Activated CD4-positive, alpha-beta T cell treated with anti-CD3 and anti-CD28 coated beads for 1 hour (primary cell): ENCODE data around the gene PLXDC2.

ENCODE experiments used
- DNase-seq: peaks from one replicate; pipeline ENCODE4 v3.0.0-alpha.2; 2020

PLXDC2 gene

GRCh38 chr10:19862811-19863515, 46.7 kb downstream of the PLXDC2 start:
- DNase-seq = no peak

GRCh38 chr10:19865676-19866075, 49.4 kb downstream of the PLXDC2 start:
- no peak for DNase-seq

- DNase-seq = no peak
Observed at GRCh38 chr10:19869370-19869769, 53.1 kb downstream of the PLXDC2 start.

- no peak for DNase-seq
Observed at GRCh38 chr10:19872504-19873271, 56.5 kb downstream of the PLXDC2 start.

GRCh38 chr10:19874190-19874589, 58.0 kb downstream of the PLXDC2 start:
- DNase-seq = no peak

- no peak for DNase-seq
Observed at GRCh38 chr10:19874791-19875190, 58.6 kb downstream of the PLXDC2 start.

- no peak for DNase-seq
Observed at GRCh38 chr10:19876570-19876969, 60.3 kb downstream of the PLXDC2 start.

- no peak for DNase-seq
Observed at GRCh38 chr10:19877466-19878255, 61.4 kb downstream of the PLXDC2 start.

GRCh38 chr10:19882621-19883020, 66.4 kb downstream of the PLXDC2 start:
- no peak for DNase-seq

- no peak for DNase-seq
Observed at GRCh38 chr10:19888061-19888660, 71.9 kb downstream of the PLXDC2 start.

- no peak for DNase-seq
Observed at GRCh38 chr10:19889256-19889655, 73.0 kb downstream of the PLXDC2 start.

GRCh38 chr10:19891429-19891828, 75.2 kb downstream of the PLXDC2 start:
- no peak for DNase-seq

GRCh38 chr10:19892270-19892669, 76.0 kb downstream of the PLXDC2 start:
- no peak for DNase-seq

GRCh38 chr10:19892677-19893076, 76.4 kb downstream of the PLXDC2 start:
- no peak for DNase-seq

- DNase-seq = no peak
Observed at GRCh38 chr10:19895500-19895899, 79.3 kb downstream of the PLXDC2 start.

GRCh38 chr10:19902456-19902855, 86.2 kb downstream of the PLXDC2 start:
- DNase-seq = no peak

- no peak for DNase-seq
Observed at GRCh38 chr10:19904202-19904661, 88.0 kb downstream of the PLXDC2 start.

GRCh38 chr10:19906108-19906791, 90.0 kb downstream of the PLXDC2 start:
- DNase-seq = no peak

- no peak for DNase-seq
Observed at GRCh38 chr10:19908991-19909696, 92.9 kb downstream of the PLXDC2 start.

GRCh38 chr10:19911886-19912285, 95.7 kb downstream of the PLXDC2 start:
- DNase-seq = no peak

- no peak for DNase-seq
Observed at GRCh38 chr10:19913987-19914386, 97.8 kb downstream of the PLXDC2 start.

GRCh38 chr10:19915125-19915524, 98.9 kb downstream of the PLXDC2 start:
- DNase-seq = no peak
